HG02973 (cell line): ENCODE data around the gene SLC37A3.
"Not testable (repeated sequence)": the region's sequence is repeated elsewhere in the genome, so short reads cannot be mapped to it uniquely, and the experiment has no call there.

ENCODE experiments used
- ATAC-seq: cut with Tn5 transposase; IDR thresholded peaks from one replicate; pipeline ENCODE4 v1.9.1; 2021; ENCODE audit warnings: moderate library complexity; ENCODE audit not compliant: unreplicated experiment

Gene SLC37A3, protein sequence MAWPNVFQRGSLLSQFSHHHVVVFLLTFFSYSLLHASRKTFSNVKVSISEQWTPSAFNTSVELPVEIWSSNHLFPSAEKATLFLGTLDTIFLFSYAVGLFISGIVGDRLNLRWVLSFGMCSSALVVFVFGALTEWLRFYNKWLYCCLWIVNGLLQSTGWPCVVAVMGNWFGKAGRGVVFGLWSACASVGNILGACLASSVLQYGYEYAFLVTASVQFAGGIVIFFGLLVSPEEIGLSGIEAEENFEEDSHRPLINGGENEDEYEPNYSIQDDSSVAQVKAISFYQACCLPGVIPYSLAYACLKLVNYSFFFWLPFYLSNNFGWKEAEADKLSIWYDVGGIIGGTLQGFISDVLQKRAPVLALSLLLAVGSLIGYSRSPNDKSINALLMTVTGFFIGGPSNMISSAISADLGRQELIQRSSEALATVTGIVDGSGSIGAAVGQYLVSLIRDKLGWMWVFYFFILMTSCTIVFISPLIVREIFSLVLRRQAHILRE

DNA sequence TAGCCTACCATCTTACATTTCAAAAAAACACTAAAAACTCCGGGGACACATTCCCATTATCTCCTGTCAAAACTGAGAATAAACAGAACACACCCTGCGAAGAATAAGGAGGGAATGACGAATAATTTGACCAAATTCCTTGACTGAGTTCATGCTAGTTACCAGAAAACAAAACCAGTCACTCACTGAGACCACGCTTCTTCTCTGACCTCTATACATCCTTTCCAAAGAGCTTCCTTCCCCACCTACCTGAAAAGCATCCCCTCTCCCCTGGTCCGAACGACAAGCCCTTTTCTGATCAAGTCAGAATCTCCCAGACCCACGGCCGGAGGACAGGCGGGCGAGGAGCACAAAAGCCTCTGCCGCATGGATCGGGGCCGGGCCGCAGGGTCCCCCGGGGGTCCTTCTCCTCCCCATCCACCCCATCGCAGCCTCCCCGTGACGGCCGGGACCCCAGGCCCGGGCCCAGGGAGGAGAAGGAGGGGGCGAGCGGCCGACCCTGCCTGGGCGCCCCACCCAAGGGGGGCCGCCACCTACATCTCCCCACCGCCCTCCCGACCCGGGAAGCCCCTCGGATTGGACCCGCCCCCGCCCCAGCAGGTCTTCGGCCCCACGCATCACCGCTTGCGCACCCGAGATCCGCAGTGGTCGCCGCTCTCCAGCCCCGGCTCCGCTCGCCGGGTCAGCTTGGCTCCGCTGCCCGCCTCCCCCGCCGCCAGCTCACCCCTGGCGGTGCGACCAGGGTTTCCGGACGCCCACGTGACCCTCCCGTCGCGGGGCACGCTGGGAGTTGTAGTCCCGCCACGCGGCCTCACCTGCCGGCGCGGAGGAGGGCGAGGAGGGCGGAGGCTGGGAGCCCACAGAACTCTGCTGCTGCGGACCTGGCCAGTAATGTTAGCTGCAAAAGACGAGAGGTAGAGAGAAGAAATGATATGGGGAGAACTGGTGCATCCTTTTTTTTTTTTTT is at the start of gene SLC37A3:
TSS of gene SLC37A3 (minus strand) at position 747 of the 967 bp plus-strand sequence. CDS start 16,004 bp downstream, outside the sequence.
- peak; percentile 96 for ATAC-seq

DNA sequence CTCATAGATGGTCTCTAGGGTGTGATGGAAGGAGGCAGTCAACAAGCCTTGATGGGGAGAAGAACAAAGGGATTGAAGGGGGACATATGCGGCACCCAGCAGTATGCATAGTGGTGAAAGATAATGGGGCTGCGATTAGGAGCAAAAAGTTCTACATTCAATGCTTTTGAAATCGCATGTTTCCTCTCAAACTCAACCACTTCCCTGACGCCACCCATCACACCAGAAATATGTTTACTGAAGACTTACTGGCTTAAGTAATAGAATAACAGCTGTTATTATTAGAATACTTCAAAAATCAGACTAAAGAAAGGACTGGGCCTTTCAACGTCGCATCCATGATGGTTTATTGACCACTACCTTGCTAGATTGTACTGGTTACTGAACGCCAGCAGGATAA is 49.5 kb upstream of the SLC37A3 start:
- ATAC-seq: no peak

DNA sequence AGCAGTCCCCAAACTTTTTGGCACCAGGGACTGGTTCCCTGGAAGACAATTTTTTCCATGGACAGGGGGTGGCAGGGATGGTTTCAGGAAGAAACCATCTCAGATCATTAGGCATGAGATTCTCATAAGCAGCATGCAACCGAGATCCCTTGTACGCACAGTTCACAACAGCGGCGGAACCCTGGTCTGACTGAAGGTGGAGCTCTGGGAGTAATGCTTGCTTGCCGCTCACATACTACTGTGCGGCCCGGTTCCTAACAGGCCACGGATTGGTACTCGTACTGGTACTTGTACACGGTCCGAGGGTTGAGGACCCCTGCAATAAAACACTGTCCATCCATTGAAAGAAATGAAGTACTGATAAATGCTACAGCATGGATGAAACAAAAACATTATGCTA is 48.1 kb upstream of the SLC37A3 start:
- no peak for ATAC-seq

DNA sequence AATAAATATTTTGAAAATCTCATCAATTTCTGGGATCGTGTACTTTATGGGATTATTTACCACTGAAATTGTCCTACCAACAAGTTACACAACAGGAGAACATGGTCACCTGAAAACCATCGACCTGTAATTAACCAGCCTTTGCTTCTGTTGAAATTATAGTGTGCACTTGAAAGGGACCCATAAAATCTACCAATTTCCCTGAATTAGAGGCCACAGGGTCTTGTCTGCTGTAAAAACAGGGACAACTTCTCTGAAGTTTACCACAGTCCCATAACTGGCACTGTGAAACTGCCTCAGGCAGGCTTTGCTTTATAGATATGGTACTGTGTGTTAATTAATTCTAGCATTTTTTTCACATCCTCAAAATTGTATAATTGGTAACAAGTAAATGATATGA is 43.2 kb upstream of the SLC37A3 start:
- no peak for ATAC-seq

DNA sequence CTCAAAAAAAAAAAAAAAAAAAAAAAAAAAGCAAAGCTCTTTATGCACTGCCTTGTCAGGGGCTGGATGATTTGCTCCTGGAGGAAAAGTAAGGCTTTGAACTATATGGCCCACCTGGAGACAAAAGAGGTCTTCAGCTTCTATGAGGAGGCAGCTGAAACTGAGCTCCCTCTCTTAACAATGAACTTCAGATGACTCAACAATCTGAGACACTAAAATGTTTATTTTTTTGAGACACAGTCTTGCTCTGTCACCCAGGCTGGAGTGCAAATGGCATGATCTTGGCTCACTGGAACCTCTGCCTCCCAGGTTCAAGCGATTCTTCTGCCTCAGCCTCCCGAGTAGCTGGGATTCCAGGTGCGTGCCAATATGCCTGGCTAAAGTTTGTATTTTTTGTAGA is 42.3 kb upstream of the SLC37A3 start:
- no peak for ATAC-seq

DNA sequence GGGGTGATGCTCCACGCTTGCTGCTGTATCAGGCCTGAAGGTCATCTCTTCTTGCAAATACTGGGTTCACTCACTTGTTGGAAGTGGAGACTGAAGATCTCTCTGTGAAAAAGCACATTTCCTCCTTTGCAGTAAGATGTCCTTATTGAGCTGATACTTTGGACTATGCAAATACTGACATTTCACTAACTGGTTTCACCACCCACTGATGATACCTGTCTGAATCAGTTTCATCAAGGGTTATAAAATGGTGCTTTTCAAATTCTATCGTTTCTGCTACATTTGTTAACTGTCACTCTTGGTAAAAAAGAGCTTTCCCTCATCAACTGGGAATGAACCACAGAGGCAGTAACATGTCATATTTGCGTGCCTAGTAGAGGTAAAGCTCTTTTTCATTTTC is 41.0 kb upstream of the SLC37A3 start:
- no peak for ATAC-seq

DNA sequence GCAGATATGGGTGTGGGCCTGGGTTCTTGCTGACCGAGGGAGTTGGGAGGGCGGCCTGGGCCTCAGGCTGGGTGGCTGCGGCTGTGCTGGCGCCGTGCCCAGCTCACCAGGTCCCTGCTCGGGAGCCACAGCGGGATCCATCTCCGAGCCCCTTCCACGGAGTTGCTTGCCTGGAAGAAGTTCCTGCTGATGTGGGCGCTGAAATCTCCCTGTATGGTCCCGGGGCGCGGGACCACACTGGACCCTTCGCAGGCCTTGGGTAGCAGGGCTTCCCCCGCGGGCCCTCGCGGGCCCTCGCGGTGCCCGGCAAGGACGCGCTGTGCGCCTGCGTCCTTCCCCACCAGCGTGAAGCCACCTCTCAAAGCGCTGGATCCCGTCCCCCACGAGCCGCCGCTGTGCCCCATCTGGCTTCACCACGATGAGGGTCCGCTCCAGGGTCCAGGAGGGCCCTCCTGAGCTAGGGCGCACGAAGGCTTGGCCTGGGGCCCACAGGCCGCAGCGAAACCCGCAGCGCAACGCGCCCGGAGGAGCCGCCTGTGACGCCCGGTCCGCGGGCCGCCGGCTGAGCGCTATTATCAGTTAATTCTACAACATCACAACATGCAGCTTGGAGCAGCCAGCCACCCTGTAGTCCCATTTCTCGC is 37.0 kb upstream of the SLC37A3 start:
- ATAC-seq: no peak

DNA sequence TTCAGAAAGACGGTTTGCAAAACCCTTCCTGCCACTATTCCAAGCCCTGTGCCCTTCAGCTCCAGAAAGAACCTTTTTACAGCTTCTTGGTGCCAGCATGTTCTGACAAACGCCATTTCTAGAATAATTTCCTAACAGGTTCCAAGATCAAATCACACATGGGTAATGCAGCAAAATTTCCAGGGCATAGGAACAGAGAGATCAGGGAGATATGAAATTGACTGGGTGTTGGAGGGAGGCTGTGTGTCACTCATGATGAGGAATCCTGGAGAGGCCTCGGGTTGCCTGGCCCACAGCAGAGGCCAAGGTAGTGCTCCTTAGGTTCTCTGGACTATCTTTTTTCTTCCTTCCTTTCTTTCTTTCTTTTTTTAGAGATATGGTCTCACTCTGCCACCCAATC is 35.1 kb upstream of the SLC37A3 start:
- no peak for ATAC-seq

DNA sequence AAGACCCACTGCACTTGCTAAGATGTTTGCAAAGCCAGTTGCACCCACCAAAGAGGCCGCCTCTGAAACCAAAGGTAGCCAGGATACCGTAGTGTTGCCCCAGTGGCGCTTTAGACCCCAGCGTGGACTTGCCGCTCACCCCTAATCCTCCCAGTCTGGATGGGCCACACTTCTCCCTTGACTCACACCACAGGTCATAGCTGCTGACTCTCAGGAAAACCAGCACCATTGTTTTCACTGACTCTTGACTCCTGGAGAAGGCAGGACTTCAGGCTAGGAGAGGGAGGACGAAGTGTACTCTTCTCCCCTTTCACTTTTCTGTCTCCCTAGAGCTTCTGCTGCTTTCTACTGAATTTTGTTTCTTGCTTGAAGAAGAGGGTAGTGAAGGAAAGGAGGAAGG is 27.8 kb upstream of the SLC37A3 start:
- ATAC-seq: no peak

DNA sequence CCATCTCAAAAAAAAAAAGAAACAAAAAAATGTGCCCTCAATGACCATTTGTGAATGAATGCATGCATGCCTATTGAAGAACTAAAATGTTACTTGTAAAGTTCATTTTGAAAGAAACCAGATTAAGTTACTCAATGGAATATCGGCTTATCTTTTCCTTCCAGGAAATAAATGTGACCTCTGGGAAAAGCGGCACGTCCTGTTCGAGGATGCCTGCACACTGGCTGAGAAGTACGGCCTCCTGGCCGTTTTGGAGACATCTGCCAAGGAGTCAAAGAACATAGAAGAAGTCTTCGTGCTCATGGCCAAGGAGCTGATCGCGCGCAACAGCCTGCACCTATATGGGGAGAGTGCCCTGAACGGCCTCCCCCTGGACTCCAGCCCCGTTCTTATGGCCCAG is 27.4 kb upstream of the SLC37A3 start:
- ATAC-seq: no peak

DNA sequence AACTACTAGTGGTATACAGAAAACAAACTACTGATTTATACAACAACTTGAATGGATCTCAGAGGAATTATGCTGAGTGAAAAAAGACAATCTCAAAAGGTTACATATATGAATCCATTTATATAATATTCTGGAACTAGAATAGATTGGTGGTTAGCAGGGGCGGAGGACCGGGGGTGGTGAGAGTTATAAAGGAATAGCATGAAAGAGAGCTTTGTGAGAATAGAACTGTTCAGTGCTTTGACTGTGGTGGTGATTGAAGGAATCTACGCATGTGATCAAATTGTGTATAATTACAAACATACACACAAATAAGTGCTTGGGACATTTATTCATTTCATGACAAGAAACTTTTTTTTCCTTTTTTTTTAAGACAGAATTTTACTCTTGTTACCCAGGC is 25.2 kb upstream of the SLC37A3 start:
- ATAC-seq: no peak

DNA sequence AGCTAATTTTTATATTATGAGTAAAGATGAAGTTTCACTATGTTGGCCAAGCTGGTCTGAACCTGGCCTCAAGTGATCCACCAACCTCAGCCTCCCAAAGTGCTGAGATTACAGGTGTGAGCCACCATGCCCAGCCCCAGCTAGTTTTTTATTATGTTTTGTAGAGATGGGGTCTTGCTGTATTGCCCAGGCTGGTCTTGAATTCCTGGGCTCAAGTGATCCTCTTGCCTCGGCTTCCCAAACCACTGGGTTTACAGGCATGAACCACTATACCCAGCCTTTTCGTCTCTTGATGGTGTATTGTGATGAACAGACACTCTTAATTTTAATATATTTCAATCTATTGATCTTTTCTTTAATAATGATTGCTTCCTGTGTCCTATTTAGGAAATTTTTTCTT is 23.2 kb upstream of the SLC37A3 start:
- no peak for ATAC-seq

DNA sequence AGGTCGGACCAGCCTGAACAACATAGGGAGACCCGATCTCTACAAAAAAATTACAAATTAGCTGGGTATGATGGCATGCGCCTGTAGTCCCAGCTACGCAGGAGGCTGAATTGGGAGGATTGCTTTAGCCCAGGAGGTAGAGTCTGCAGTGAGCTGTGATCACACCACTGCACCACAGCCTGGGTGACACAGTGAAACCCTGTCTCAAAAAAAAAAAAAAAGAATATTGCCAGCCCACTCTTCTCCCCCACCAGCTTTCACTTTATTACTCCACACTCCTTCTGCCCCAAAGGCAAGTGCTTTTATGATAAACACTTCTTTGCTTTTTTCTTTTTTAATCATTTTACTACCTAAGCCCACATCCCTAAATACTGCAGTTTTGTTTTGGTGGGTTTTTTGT is 20.3 kb upstream of the SLC37A3 start:
- no peak for ATAC-seq

DNA sequence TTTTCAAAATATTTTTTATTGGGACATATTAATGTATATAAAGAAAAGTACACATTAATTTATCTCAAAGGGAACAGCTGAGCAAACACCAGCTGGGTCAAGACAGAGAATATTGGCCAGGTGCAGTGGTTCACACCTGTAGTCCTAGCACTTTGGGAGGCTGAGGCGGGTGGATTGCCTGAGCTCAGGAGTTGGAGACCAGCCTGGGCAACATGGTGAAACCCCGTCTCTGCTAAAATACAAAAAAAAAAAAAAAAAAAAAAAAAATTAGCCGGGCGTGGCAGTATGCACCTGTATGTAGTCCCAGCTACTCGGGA is 19.8 kb upstream of the SLC37A3 start:
- not testable (repeated sequence) for ATAC-seq

DNA sequence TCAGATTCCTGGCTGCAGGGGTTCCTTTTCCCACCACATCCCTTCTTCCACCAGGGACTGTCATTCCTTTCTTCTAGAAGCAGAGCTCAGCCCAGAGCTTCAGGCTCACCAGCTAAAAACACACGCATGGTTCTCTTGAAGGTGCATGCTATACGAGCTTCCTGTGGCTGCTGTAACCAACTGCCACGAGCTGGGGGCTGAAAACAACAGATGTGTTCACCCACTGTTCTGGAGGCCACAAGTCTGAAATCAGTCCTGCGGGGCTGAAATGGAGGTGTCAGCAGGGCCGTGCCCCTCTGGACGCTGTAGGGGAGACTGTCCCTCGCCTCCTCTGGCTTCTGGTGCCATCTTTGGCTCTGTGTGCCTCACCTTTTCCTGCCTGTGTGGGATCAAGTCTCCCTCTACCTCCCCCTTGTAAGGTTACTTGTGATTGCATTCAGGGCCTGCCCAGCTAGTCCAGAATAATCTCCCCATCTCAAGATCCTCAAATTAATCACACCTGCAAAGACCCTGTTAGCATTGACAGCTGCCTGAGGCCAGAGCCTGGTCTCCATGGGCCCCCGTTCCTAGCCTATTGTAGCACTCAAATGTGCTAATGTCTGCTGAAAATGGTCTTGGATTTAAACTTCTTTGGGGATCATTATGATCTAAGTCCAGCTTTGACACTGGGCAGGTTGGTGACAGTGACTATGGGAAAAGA is 19.3 kb upstream of the SLC37A3 start:
- ATAC-seq: no peak

DNA sequence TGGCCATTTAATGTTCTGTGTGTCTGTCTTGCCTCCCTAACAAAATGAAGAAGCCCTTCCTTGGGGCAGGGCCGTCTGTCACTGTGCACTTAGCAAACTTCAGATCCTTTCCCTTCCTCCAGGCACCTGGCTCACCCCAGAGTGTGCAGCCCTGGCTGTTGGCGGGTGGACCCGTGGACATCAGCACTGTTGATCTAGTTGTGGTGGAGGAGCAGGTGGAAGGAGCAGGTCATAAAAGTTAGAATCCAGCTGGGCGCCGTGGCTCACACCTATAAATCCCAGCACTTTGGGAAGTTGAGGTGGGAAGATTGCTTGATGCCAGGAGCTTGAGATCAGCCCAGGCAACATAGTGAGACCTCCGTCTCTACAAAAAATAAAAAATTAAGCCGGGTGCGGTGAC is 18.2 kb upstream of the SLC37A3 start:
- ATAC-seq: no peak

DNA sequence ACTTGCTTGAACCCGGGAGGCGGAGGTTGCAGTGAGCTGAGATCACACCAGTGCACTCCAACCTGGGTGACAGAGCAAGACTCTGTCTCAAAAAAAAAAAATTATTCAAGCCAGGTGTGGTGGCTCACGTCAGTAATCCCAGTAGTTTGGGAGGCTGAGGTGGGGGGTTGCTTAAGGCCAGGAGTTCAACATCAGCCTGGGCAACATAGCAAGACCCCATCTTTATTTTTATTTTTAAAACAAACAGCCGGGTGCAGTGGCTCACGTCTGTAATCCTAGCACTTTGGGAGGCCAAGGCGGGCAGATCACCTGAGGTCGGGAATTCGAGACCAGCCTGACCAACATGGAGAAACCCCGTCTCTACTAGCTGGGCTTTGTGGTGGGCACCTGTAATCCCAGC is 17.5 kb upstream of the SLC37A3 start:
- ATAC-seq: not testable (repeated sequence)

DNA sequence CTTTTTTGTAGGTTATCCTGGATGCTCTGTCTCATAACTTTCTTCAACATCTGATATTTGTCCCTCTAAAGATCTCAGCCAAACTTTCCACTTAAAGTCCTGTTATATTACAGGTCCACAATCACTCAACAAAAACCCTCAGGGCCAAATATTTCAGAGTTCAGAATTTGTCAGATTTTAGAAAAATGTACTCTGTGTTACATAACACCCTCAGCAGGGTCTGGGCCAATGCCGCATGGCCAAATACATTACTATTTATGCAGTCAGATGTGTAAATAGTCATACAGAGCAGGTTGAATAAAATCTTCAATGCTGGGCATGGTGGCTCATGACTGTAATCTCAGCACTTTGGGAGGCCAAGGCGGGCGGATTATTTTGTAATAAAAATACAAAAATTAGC is 17.0 kb upstream of the SLC37A3 start:
- ATAC-seq: no peak

DNA sequence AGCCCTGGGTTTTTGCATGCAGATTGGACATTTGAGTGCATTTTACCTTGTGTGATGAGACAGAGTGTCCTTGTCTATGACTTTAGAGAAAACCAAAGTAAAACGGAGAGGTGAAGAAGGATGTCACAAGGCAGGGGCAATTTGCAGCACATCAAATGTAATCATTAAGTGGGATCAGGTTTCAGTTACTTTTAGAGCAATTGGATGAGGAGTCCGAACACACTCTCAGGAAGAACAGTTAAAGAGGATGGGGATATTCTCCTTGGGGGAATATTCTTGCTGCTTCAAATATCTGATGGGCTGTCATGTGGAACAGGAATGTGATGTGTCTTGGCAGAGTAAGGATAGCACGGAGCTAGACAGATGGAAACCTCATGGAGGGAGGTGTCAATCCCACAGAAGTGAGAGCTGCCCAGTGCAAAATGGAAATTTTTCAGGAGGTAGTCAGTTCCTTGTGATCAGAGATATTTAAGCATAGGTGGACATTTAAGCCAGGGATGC is 6.3 kb upstream of the SLC37A3 start:
- ATAC-seq: no peak

DNA sequence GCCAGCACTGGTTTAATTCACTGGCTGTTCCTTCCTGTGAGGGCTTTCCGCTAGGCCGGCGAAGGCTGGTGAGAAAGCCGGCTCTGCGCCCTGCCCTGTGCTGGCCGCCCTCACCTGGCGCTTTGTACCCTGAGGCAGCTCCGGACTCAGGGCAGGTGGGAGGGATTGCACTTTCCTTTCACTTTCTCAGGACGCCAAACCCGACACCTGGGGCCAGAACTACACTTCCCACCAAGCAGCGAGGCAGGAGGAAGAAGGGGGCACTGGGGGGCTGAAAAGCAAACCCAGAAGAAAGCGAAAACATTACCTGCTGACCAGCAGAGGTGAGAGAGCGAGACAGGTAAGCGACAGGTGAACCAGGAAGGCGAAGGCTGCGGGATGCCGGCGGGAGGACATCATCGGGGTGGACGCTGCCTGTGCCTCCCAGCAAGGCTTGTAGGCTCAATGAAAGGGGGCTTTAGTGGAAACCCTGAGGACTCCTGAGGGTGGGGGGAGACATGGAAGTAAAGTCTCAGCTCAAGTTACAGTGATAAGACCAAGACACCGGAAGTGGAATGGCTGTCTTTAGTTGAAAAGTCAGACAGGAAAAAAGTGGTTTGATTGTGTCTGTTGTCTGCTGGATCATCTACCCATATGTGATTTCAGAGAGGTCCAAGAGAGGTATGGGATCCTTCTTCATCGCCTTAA is 5.7 kb upstream of the SLC37A3 start, which contains the start of gene RAB19:
TSS of gene RAB19 (plus strand) at position 181 of the 687 bp plus-strand sequence. CDS start 3,589 bp downstream, outside the sequence.
- ATAC-seq: no peak
